Fibroblast of villous mesenchyme (primary cell): ENCODE measurements around the gene SMYD3. TPM values are rescaled to one million over a fixed set of nuclear protein-coding genes. Genes with fewer than 3 reads are reported as not detected.

Experiments used
- DNase-seq: peaks from one replicate; pipeline ENCODE4 v3.0.0-alpha.2; 2010; ENCODE audit warnings: low read depth
- H3K4me3 ChIP-seq: 2 replicates; pipeline ENCODE4 v1.5.1; 2011; ENCODE audit warnings: low read depth, mild to moderate bottlenecking, low read length
- total RNA-seq: library from RNA; depleted of rRNA; stranded (reverse); fragments of >200 nt; gene quantifications from 2 replicates; pipeline ENCODE4 v1.2.3, GENCODE V29; 2012
- TF ChIP-seq, protein P1 (sequence below): IDR thresholded peaks from 2 replicates; pipeline ENCODE4 v1.5.1; 2012; ENCODE audit warnings: low read depth, mild to moderate bottlenecking, low read length; ENCODE audit not compliant: insufficient read depth

The SMYD3 gene
- total RNA-seq, 1 donor: 35.4 TPM

GRCh38 chr1:245875581-245876261 is 631.4 kb downstream of the SMYD3 start:
- no peak overlapping the region for H3K4me3 ChIP-seq
- TF ChIP-seq, protein P1, sequence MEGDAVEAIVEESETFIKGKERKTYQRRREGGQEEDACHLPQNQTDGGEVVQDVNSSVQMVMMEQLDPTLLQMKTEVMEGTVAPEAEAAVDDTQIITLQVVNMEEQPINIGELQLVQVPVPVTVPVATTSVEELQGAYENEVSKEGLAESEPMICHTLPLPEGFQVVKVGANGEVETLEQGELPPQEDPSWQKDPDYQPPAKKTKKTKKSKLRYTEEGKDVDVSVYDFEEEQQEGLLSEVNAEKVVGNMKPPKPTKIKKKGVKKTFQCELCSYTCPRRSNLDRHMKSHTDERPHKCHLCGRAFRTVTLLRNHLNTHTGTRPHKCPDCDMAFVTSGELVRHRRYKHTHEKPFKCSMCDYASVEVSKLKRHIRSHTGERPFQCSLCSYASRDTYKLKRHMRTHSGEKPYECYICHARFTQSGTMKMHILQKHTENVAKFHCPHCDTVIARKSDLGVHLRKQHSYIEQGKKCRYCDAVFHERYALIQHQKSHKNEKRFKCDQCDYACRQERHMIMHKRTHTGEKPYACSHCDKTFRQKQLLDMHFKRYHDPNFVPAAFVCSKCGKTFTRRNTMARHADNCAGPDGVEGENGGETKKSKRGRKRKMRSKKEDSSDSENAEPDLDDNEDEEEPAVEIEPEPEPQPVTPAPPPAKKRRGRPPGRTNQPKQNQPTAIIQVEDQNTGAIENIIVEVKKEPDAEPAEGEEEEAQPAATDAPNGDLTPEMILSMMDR: no peak
- peak; percentile 18 for DNase-seq

- TF ChIP-seq, protein P1: no peak
- H3K4me3 ChIP-seq: no peak overlapping the region
- peak; percentile 99 for DNase-seq
Observed at GRCh38 chr1:245874942-245875580, 632.0 kb downstream of the SMYD3 start.

DNA sequence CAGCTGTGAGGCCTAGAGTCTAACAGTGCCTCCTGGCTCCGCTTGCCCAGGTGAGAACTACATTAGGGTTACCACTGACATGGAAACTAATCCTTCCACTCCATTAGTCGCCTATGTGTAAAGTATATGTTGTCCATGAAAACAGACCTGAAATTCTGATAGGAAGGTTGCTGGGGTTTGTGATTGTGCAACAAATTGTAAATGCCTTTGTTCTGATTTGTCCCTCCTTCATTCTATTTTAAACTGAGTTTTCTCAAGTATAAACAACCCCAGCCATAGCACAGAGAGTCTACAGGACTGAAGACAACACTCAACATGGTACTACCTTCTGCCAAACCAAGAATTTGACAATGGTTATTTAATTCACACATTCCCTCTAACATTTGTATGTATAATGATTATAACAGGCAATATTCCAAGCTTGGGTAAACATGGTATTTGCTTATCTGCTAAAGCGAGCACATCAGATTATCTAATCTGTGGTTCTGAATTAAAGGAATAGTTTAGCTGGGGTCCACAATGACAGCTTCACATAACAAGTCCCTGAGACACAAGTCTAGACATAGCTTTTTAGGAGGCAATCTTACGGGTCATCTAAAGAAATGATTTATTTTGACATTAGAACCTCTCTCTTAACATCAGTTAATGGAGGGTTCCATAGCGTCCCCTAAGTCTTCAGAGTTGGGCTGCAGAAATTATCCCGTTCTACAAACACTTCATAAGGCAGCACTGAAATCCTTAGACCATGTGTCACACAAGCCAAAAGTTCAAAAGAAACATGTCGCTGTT is 633.0 kb downstream of the SMYD3 start:
- no peak overlapping the region for H3K4me3 ChIP-seq
- peak; percentile 42 for DNase-seq
- TF ChIP-seq, protein P1: no peak

- TF ChIP-seq, protein P1: no peak
- DNase-seq: peak; percentile 35
Observed at GRCh38 chr1:245873068-245873467, 634.0 kb downstream of the SMYD3 start.

DNA sequence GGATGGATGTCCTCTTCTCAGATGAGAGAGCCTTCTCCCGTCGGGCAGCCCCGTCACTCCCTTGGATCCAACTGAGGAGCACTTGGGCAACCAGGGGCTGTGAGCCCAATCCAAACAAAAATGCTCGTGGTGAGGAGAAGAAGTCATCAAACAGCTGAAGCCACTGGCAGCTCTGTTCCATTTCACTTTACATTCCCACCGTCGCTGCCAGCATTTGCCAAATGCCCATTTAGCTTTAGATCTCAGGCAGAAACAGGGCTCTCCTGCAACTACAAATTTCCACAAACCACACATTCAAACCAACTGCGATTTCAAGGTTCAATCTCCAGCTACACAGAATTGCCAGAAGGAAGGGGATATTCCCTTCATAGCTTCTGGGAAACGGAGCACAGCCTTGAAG is 634.6 kb downstream of the SMYD3 start:
- no peak for DNase-seq
- TF ChIP-seq, protein P1: no peak

More at GRCh38 chr1:245873068-245873467, 634.0 kb downstream of the SMYD3 start:
- H3K4me3 ChIP-seq: no peak overlapping the region

DNA sequence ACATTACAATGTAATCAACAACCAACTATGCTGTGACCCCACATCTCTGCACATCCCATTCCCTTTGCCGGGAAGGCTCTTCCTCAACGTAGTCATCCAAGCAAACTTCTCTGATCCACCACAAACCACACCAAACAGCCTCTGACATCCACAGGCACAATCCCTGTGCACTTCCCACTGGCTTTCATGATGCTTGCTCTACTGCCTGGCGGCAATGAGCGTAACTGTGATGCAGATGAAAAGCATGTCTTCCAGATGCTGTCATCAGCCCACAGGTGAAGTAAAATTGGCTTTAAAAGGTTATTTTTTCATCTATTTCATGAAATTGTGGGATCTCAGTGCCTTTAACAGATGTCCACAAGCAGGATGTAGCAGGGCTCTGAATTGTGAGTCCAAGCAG is 635.2 kb downstream of the SMYD3 start:
- TF ChIP-seq, protein P1: no peak
- peak; percentile 80 for DNase-seq

More for the DNA sequence above, 634.6 kb downstream of the SMYD3 start:
- H3K4me3 ChIP-seq: no peak overlapping the region

More for the DNA sequence above, 635.2 kb downstream of the SMYD3 start:
- H3K4me3 ChIP-seq: no peak overlapping the region
